ENCODE results near the gene TXNL4B.

Gene TXNL4B

GRCh38 chr16:72123426-72123825 lies 30.0 kb upstream of the TXNL4B start:
- Mint-ChIP-seq H3K4me3 (no peak overlapping the region), H3K9me3 (no peaks in the 10 kb centered on the region), H3K27ac (no peak overlapping the region), H3K27me3 (no peaks in the 10 kb centered on the region), H3K4me1 (ENCODE audit: low read depth) (no peaks in the 10 kb centered on the region), H3K36me3 (ENCODE audit: low read depth) (no peaks in the 10 kb centered on the region)

GRCh38 chr16:72122916-72123315 lies 29.5 kb upstream of the TXNL4B start:
- Mint-ChIP-seq H3K27me3 (no peaks in the 10 kb centered on the region), H3K4me1 (ENCODE audit: low read depth) (no peaks in the 10 kb centered on the region), H3K4me3 (no peak overlapping the region), H3K27ac (no peak overlapping the region), H3K9me3 (no peaks in the 10 kb centered on the region), H3K36me3 (ENCODE audit: low read depth) (no peaks in the 10 kb centered on the region)

- H3K9me3 Mint-ChIP-seq, result no peaks in the 10 kb centered on the region
- no peaks in the 10 kb centered on the region for H3K36me3 Mint-ChIP-seq (ENCODE audit: low read depth)
- H3K4me1 Mint-ChIP-seq (ENCODE audit: low read depth), result no peaks in the 10 kb centered on the region
- no peak overlapping the region for H3K4me3 Mint-ChIP-seq
- no peak overlapping the region for H3K27ac Mint-ChIP-seq
- H3K27me3 Mint-ChIP-seq, result no peaks in the 10 kb centered on the region
These were observed 28.9 kb upstream of the TXNL4B start for GRCh38 chr16:72122308-72122707.

GRCh38 chr16:72120026-72120425 lies 26.6 kb upstream of the TXNL4B start:
- Mint-ChIP-seq H3K27me3 (no peaks in the 10 kb centered on the region), H3K36me3 (ENCODE audit: low read depth) (no peaks in the 10 kb centered on the region), H3K4me3 (no peak overlapping the region), H3K9me3 (no peaks in the 10 kb centered on the region), H3K27ac (no peak overlapping the region), H3K4me1 (ENCODE audit: low read depth) (no peaks in the 10 kb centered on the region)

- H3K4me1 Mint-ChIP-seq (ENCODE audit: low read depth), result no peaks in the 10 kb centered on the region
- H3K9me3 Mint-ChIP-seq, result no peaks in the 10 kb centered on the region
- no peak overlapping the region for H3K4me3 Mint-ChIP-seq
- peaks cover 40% of the 10 kb centered on the region for H3K36me3 Mint-ChIP-seq (ENCODE audit: low read depth)
- H3K27me3 Mint-ChIP-seq, result no peaks in the 10 kb centered on the region
- no peak overlapping the region for H3K27ac Mint-ChIP-seq
These were observed 20.2 kb upstream of the TXNL4B start for GRCh38 chr16:72113616-72113945.

GRCh38 chr16:72112906-72113615 lies 19.6 kb upstream of the TXNL4B start:
- no peaks in the 10 kb centered on the region for H3K27me3 Mint-ChIP-seq
- H3K9me3 Mint-ChIP-seq, result no peaks in the 10 kb centered on the region
- no peak overlapping the region for H3K4me3 Mint-ChIP-seq
- no peaks in the 10 kb centered on the region for H3K4me1 Mint-ChIP-seq (ENCODE audit: low read depth)
- no peak overlapping the region for H3K27ac Mint-ChIP-seq
- H3K36me3 Mint-ChIP-seq (ENCODE audit: low read depth), result peaks cover 45% of the 10 kb centered on the region

GRCh38 chr16:72112452-72112792 lies 19.0 kb upstream of the TXNL4B start:
- no peaks in the 10 kb centered on the region for H3K9me3 Mint-ChIP-seq
- H3K4me3 Mint-ChIP-seq, result no peak overlapping the region
- peaks cover 51% of the 10 kb centered on the region for H3K36me3 Mint-ChIP-seq (ENCODE audit: low read depth)
- no peak overlapping the region for H3K27ac Mint-ChIP-seq
- H3K4me1 Mint-ChIP-seq (ENCODE audit: low read depth), result no peaks in the 10 kb centered on the region
- H3K27me3 Mint-ChIP-seq, result no peaks in the 10 kb centered on the region

- H3K9me3 Mint-ChIP-seq, result no peaks in the 10 kb centered on the region
- no peaks in the 10 kb centered on the region for H3K4me1 Mint-ChIP-seq (ENCODE audit: low read depth)
- H3K27me3 Mint-ChIP-seq, result no peaks in the 10 kb centered on the region
- H3K4me3 Mint-ChIP-seq, result no peak overlapping the region
- H3K36me3 Mint-ChIP-seq (ENCODE audit: low read depth), result peaks cover 57% of the 10 kb centered on the region
- no peak overlapping the region for H3K27ac Mint-ChIP-seq
These were observed 18.4 kb upstream of the TXNL4B start for GRCh38 chr16:72111657-72112451.

- H3K27me3 Mint-ChIP-seq, result no peaks in the 10 kb centered on the region
- H3K4me3 Mint-ChIP-seq, result no peak overlapping the region
- H3K27ac Mint-ChIP-seq, result no peak overlapping the region
- peaks cover 66% of the 10 kb centered on the region for H3K36me3 Mint-ChIP-seq (ENCODE audit: low read depth)
- no peaks in the 10 kb centered on the region for H3K4me1 Mint-ChIP-seq (ENCODE audit: low read depth)
- H3K9me3 Mint-ChIP-seq, result no peaks in the 10 kb centered on the region
These were observed 17.5 kb upstream of the TXNL4B start for GRCh38 chr16:72110662-72111615.

- H3K36me3 Mint-ChIP-seq (ENCODE audit: low read depth), result peaks cover 75% of the 10 kb centered on the region
- H3K27me3 Mint-ChIP-seq, result no peaks in the 10 kb centered on the region
- H3K9me3 Mint-ChIP-seq, result no peaks in the 10 kb centered on the region
- no peak overlapping the region for H3K4me3 Mint-ChIP-seq
- no peaks in the 10 kb centered on the region for H3K4me1 Mint-ChIP-seq (ENCODE audit: low read depth)
- no peak overlapping the region for H3K27ac Mint-ChIP-seq
These were observed 16.6 kb upstream of the TXNL4B start for GRCh38 chr16:72109966-72110530.

- no peaks in the 10 kb centered on the region for H3K4me1 Mint-ChIP-seq (ENCODE audit: low read depth)
- H3K4me3 Mint-ChIP-seq, result no peak overlapping the region
- no peaks in the 10 kb centered on the region for H3K27me3 Mint-ChIP-seq
- H3K9me3 Mint-ChIP-seq, result no peaks in the 10 kb centered on the region
- no peak overlapping the region for H3K27ac Mint-ChIP-seq
- H3K36me3 Mint-ChIP-seq (ENCODE audit: low read depth), result peaks cover 74% of the 10 kb centered on the region
These were observed 15.9 kb upstream of the TXNL4B start for GRCh38 chr16:72109300-72109699.

- Mint-ChIP-seq H3K27me3 (no peaks in the 10 kb centered on the region), H3K9me3 (no peaks in the 10 kb centered on the region), H3K27ac (no peak overlapping the region), H3K4me3 (no peak overlapping the region), H3K36me3 (ENCODE audit: low read depth) (peaks cover 76% of the 10 kb centered on the region), H3K4me1 (ENCODE audit: low read depth) (no peaks in the 10 kb centered on the region)
These were observed 15.1 kb upstream of the TXNL4B start for GRCh38 chr16:72108353-72109102.

- H3K27me3 Mint-ChIP-seq, result no peaks in the 10 kb centered on the region
- H3K4me1 Mint-ChIP-seq (ENCODE audit: low read depth), result no peaks in the 10 kb centered on the region
- no peak overlapping the region for H3K4me3 Mint-ChIP-seq
- H3K27ac Mint-ChIP-seq, result no peak overlapping the region
- H3K9me3 Mint-ChIP-seq, result no peaks in the 10 kb centered on the region
- H3K36me3 Mint-ChIP-seq (ENCODE audit: low read depth), result peaks cover 83% of the 10 kb centered on the region
These were observed 14.0 kb upstream of the TXNL4B start for GRCh38 chr16:72107371-72107770.

GRCh38 chr16:72105978-72106377 lies 12.6 kb upstream of the TXNL4B start:
- Mint-ChIP-seq H3K36me3 (ENCODE audit: low read depth) (peaks cover 90% of the 10 kb centered on the region), H3K27ac (no peak overlapping the region)

More at GRCh38 chr16:72105978-72106377, 12.6 kb upstream of the TXNL4B start:
- H3K4me3 Mint-ChIP-seq, result no peak overlapping the region
- H3K4me1 Mint-ChIP-seq (ENCODE audit: low read depth), result no peaks in the 10 kb centered on the region
- H3K27me3 Mint-ChIP-seq, result no peaks in the 10 kb centered on the region
- H3K9me3 Mint-ChIP-seq, result no peaks in the 10 kb centered on the region

Data from stimulated activated naive CD8-positive, alpha-beta T cell treated with anti-CD3 and anti-CD28 coated beads, Interleukin-15, Interleukin-2, amounts not matched to agents 100 ng/mL and 50 ng/mL, for 24 hours (primary cell).